H1 (cell line): ENCODE results near the gene VAMP3. TPM values are rescaled to one million over a fixed set of nuclear protein-coding genes. Genes with fewer than 3 reads are reported as not detected.

Experiments used
- CTCF ChIA-PET: fragments of 300-600 bp; sonication (Branson Sonifier 250); formaldehyde crosslinking; loops from one replicate; lab custom pipeline; 2021; ENCODE audit not compliant: partially characterized antibody; lab: Charles Lee
- POLR2A ChIA-PET: fragments of 300-600 bp; sonication (Branson Sonifier 250); formaldehyde crosslinking; loops from one replicate; lab custom pipeline; 2021; ENCODE audit warnings: inconsistent platforms; ENCODE audit not compliant: partially characterized antibody; lab: Charles Lee
- DNase-seq, 2 experiments: peaks; one replicate each; pipeline versions ENCODE4 v3.0.0 to v3.0.0-alpha.2; 2010 to 2022; ENCODE audit warnings: low spot score in 2 of 2, low read depth in 1 of 2, mixed read lengths in 1 of 2
- FAIRE-seq: peaks from 2 replicates; lab custom pipeline; 2011; peaks lifted over from hg19 to GRCh38; lab: Jason Lieb, UNC
- H2AFZ ChIP-seq: 2 replicates; pipeline ENCODE4 v1.8.1; 2012; ENCODE audit warnings: low read length, inconsistent platforms
- H2AK5ac ChIP-seq: 2 replicates; pipeline ENCODE4 v1.6.1; 2013; ENCODE audit warnings: low read depth, low read length
- H2BK120ac ChIP-seq: replicated peaks from 2 replicates; pipeline ENCODE3; 2013; ENCODE audit warnings: low read depth, low read length, inconsistent platforms
- H2BK12ac ChIP-seq: 2 replicates; pipeline ENCODE4 v1.6.1; 2013; ENCODE audit warnings: low read depth, low read length
- H2BK15ac ChIP-seq: 2 replicates; pipeline ENCODE4 v1.6.1; 2013; ENCODE audit warnings: low read length
- H2BK20ac ChIP-seq: 2 replicates; pipeline ENCODE4 v1.6.1; 2013; ENCODE audit warnings: low read length
- H2BK5ac ChIP-seq: 2 replicates; pipeline ENCODE4 v1.6.1; 2013; ENCODE audit warnings: low read depth, low read length
- H3K14ac ChIP-seq: 2 replicates; pipeline ENCODE4 v1.6.1; 2013; ENCODE audit warnings: inconsistent platforms; ENCODE audit not compliant: insufficient read length
- H3K18ac ChIP-seq: 2 replicates; pipeline ENCODE4 v1.6.1; 2013; ENCODE audit warnings: low read length; ENCODE audit errors: extremely low read depth
- H3K23ac ChIP-seq: 2 replicates; pipeline ENCODE4 v1.6.1; 2013; ENCODE audit warnings: inconsistent platforms; ENCODE audit not compliant: insufficient read length
- H3K23me2 ChIP-seq: 2 replicates; pipeline ENCODE4 v1.6.1; 2013; ENCODE audit warnings: low read depth, low read length
- H3K27ac ChIP-seq: 2 replicates; pipeline ENCODE4 v1.6.1; 2011; ENCODE audit warnings: low read depth, low read length, inconsistent platforms
- H3K27me3 ChIP-seq, 4 experiments: replicated peaks in 1 of 4; 1 replicate in 1 of 4; 2 replicates in 3 of 4; pipeline versions ENCODE4 v1.6.1 to v1.8.1; 2011 to 2013; ENCODE audit warnings: low read length in 3 of 4, mild to moderate bottlenecking in 3 of 4, inconsistent platforms in 2 of 4, mixed read lengths in 2 of 4, moderate library complexity in 1 of 4; ENCODE audit not compliant: control insufficient read depth in 3 of 4, insufficient read depth in 3 of 4; ENCODE audit errors: extremely low read depth in 1 of 4
- H3K36me3 ChIP-seq, 4 experiments: 2 replicates each; pipeline versions ENCODE4 v1.6.1 to v1.8.1; 2011 to 2013; ENCODE audit warnings: mild to moderate bottlenecking in 4 of 4, low read length in 3 of 4, moderate library complexity in 2 of 4, control low read depth in 1 of 4, inconsistent platforms in 1 of 4; ENCODE audit not compliant: insufficient read depth in 4 of 4, control insufficient read depth in 2 of 4
- H3K4ac ChIP-seq: replicated peaks from 2 replicates; pipeline ENCODE3; 2013; ENCODE audit warnings: low read length, low read depth, mixed read lengths, inconsistent platforms; ENCODE audit not compliant: insufficient read length
- H3K4me1 ChIP-seq, 4 experiments: replicated peaks in 1 of 4; 1 replicate in 1 of 4; 2 replicates in 3 of 4; pipeline versions ENCODE4 v1.6.1 to v1.8.1; 2011 to 2013; ENCODE audit warnings: low read length in 3 of 4, inconsistent platforms in 2 of 4, mixed read lengths in 1 of 4; ENCODE audit not compliant: insufficient read depth in 4 of 4, control insufficient read depth in 3 of 4
- H3K4me2 ChIP-seq, 2 experiments: 2 replicates each; pipeline versions ENCODE4 v1.6.1 to v1.8.1; 2011 to 2013; ENCODE audit warnings: low read depth in 2 of 2, low read length in 2 of 2, control low read depth in 1 of 2, inconsistent platforms in 1 of 2, mild to moderate bottlenecking in 1 of 2; ENCODE audit not compliant: insufficient read depth in 1 of 2
- H3K4me3 ChIP-seq, 4 experiments: fragments of 200-600, 300-600 bp in 1 of 4; sonication (generic), shearing (Covaris generic), sonication (Bioruptor Twin) in 1 of 4; 2 replicates each; pipeline versions ENCODE4 v1.5.1 to v1.8.1; 2011 to 2016; ENCODE audit warnings: low read length in 4 of 4, low read depth in 3 of 4, control low read depth in 2 of 4, inconsistent platforms in 2 of 4, mild to moderate bottlenecking in 2 of 4, mixed read lengths in 1 of 4, moderate library complexity in 1 of 4; ENCODE audit not compliant: insufficient read depth in 2 of 4; ENCODE audit errors: extremely low read depth in 1 of 4
- H3K56ac ChIP-seq: replicated peaks from 2 replicates; pipeline ENCODE3; 2013; ENCODE audit warnings: low read depth, mild to moderate bottlenecking, mixed read lengths, low read length, inconsistent platforms; ENCODE audit not compliant: insufficient read length
- H3K79me1 ChIP-seq: 2 replicates; pipeline ENCODE4 v1.6.1; 2013; ENCODE audit warnings: low read depth, low read length, control low read depth
- H3K79me2 ChIP-seq, 2 experiments: 2 replicates each; pipeline versions ENCODE4 v1.6.1 to v1.8.1; 2012 to 2013; ENCODE audit warnings: low read length in 2 of 2, mild to moderate bottlenecking in 2 of 2, inconsistent platforms in 1 of 2; ENCODE audit not compliant: insufficient read depth in 2 of 2, control insufficient read depth in 1 of 2
- H3K9ac ChIP-seq, 4 experiments: replicated peaks in 1 of 4; 1 replicate in 1 of 4; 2 replicates in 3 of 4; pipeline versions ENCODE4 v1.6.1 to v1.8.1; 2011 to 2013; ENCODE audit warnings: low read depth in 3 of 4, low read length in 3 of 4, control low read depth in 2 of 4, mild to moderate bottlenecking in 2 of 4, moderate library complexity in 2 of 4, inconsistent platforms in 1 of 4; ENCODE audit errors: extremely low read depth in 1 of 4
- H3K9me3 ChIP-seq, 2 experiments: 2 replicates each; pipeline versions ENCODE4 v1.6.1 to v1.8.1; 2012 to 2013; ENCODE audit warnings: mild to moderate bottlenecking in 2 of 2, moderate library complexity in 2 of 2, control low read depth in 1 of 2, inconsistent platforms in 1 of 2, low read depth in 1 of 2, low read length in 1 of 2, mixed read lengths in 1 of 2; ENCODE audit not compliant: insufficient read depth in 2 of 2
- H4K20me1 ChIP-seq, 2 experiments: replicated peaks in 1 of 2; 2 replicates each; pipeline versions ENCODE3 to v1.8.1; 2011 to 2013; ENCODE audit warnings: inconsistent platforms in 2 of 2, low read length in 2 of 2, mild to moderate bottlenecking in 1 of 2; ENCODE audit not compliant: insufficient read depth in 2 of 2, control insufficient read depth in 1 of 2
- H4K5ac ChIP-seq: 2 replicates; pipeline ENCODE4 v1.6.1; 2013; ENCODE audit warnings: low read length, low read depth, mixed read lengths, inconsistent platforms; ENCODE audit not compliant: insufficient read length
- H4K8ac ChIP-seq: 2 replicates; pipeline ENCODE4 v1.8.0; 2013; ENCODE audit warnings: mild to moderate bottlenecking, moderate library complexity, low read length, inconsistent platforms; ENCODE audit not compliant: insufficient read depth; ENCODE audit errors: extremely low read depth
- H4K91ac ChIP-seq: replicated peaks from 2 replicates; pipeline ENCODE3; 2013; ENCODE audit warnings: low read length, mixed read lengths, inconsistent platforms; ENCODE audit not compliant: insufficient read length
- BACH1 ChIP-seq: IDR thresholded peaks from 2 replicates; pipeline ENCODE4 v1.6.1; 2012; ENCODE audit warnings: low read length, improper control_type of control experiment
- CTCF ChIP-seq, 3 experiments: IDR thresholded peaks; 1 replicate in 2 of 3; 2 replicates in 1 of 3; pipeline versions ENCODE4 v1.5.1 to v1.6.1; 2011; ENCODE audit warnings: low read length in 3 of 3, mild to moderate bottlenecking in 3 of 3, inconsistent platforms in 2 of 3, low read depth in 1 of 3, moderate library complexity in 1 of 3; ENCODE audit not compliant: insufficient read depth in 1 of 3; ENCODE audit errors: control extremely low read depth in 1 of 3
- EZH2 ChIP-seq: fragments of 200-600 bp; sonication (generic); IDR thresholded peaks from 2 replicates; pipeline ENCODE4 v1.7.1; 2012; ENCODE audit warnings: low read depth, mild to moderate bottlenecking, moderate library complexity, low read length, inconsistent platforms; ENCODE audit not compliant: severe bottlenecking
- KDM1A ChIP-seq: fragments of 200-600, 300-600 bp; sonication (generic); IDR thresholded peaks from 2 replicates; pipeline ENCODE4 v1.7.1; 2016; ENCODE audit warnings: mild to moderate bottlenecking, low read length, borderline replicate concordance
- KDM5A ChIP-seq: fragments of 200-600 bp; IDR thresholded peaks from 2 replicates; pipeline ENCODE4 v1.7.1; 2012; ENCODE audit warnings: mild to moderate bottlenecking, low read length, inconsistent platforms, mixed read lengths
- NANOG ChIP-seq: IDR thresholded peaks from 2 replicates; pipeline ENCODE4 v1.6.1; 2011; ENCODE audit warnings: low read length, low read depth, mild to moderate bottlenecking, inconsistent platforms; ENCODE audit not compliant: insufficient read depth, poor library complexity, severe bottlenecking
- POLR2A ChIP-seq, 2 experiments: IDR thresholded peaks; 1 replicate in 1 of 2; 2 replicates in 1 of 2; pipeline ENCODE4 v1.6.1; 2011; ENCODE audit warnings: low read depth in 2 of 2, low read length in 2 of 2, mild to moderate bottlenecking in 2 of 2; ENCODE audit errors: control extremely low read depth in 1 of 2
- RFX5 ChIP-seq: IDR thresholded peaks from 2 replicates; pipeline ENCODE4 v1.6.1; 2011; ENCODE audit warnings: low read depth, low read length, improper control_type of control experiment, borderline replicate concordance
- SUZ12 ChIP-seq: fragments of 200-600 bp; sonication (generic); IDR thresholded peaks from 2 replicates; pipeline ENCODE4 v1.6.1; 2012; ENCODE audit warnings: mild to moderate bottlenecking, inconsistent platforms, low read length, moderate library complexity, mixed read lengths
- WGBS, 2 experiments: shearing (Covaris generic) in 1 of 2; methylation state at CpG; one replicate each; pipeline versions ENCODE4 v1.1.6 to v1.1.7; 2013 to 2015; ENCODE audit warnings: low lambda C conversion rate in 2 of 2, mixed read lengths in 2 of 2, inconsistent platforms in 1 of 2, low coverage in 1 of 2, missing lambda C conversion rate in 1 of 2; ENCODE audit not compliant: insufficient replicate concordance in 2 of 2, insufficient coverage in 1 of 2, insufficient read length in 1 of 2; ENCODE audit errors: extremely low coverage in 1 of 2, missing lambda C conversion rate in 1 of 2; 5-methylcytosine and 5-hydroxymethylcytosine counted together
- polyA plus RNA-seq, 7 experiments: library from polyadenylated mRNA; depleted of rRNA in 3 of 7; stranded (reverse) in 5 of 7; unstranded in 2 of 7; fragments of >200 nt in 5 of 7; fragments of 200-250 nt in 2 of 7; gene quantifications; 1 replicate in 5 of 7; 2 replicates in 1 of 7; 4 replicates in 1 of 7; pipeline versions ENCODE4 v1.2.1 to v1.2.3, GENCODE V29; 2011 to 2013; ENCODE audit warnings: missing spikeins in 2 of 7, mixed read lengths in 2 of 7
- total RNA-seq: library from RNA; stranded (reverse); fragmentation: NEBNext Ultra II Directional; extraction: Animal tissue kit (Norgen Biotek cat#: 25700); gene quantifications from 2 replicates; pipeline ENCODE4 v1.2.1, GENCODE V29; 2021
- TF ChIP-seq, protein P1 (sequence below): IDR thresholded peaks from 2 replicates; pipeline ENCODE4 v1.6.1; 2012; ENCODE audit warnings: inconsistent platforms

VAMP3 gene
- total and polyA plus RNA-seq, 2 of the 8 experiments (the other 6 are each of a cell fraction or from before 2014, with no cell fraction given) = 27.9 to 36.7 TPM

- Histone ChIP-seq H4K8ac (no peak overlapping the region), H3K9me3 (peaks cover 0 to 6% of the 10 kb centered on the region in 2 experiments; a peak in 1 of 4 replicates), H3K9ac (no peak overlapping the region), H3K18ac (no peak overlapping the region), H3K4me1 (peaks cover 0 to 6% (median 0%) of the 10 kb centered on the region in 4 experiments; a peak in 2 of 7 replicates), H2BK5ac (no peak overlapping the region), H3K79me2 (no peaks in the 10 kb centered on the region; a peak in 1 of 4 replicates), H3K23ac (no peak overlapping the region), H2AFZ (no peak overlapping the region), H2BK12ac (no peak overlapping the region), H4K20me1 (peaks cover 0 to 2% of the 10 kb centered on the region in 2 experiments), H3K14ac (no peak overlapping the region), H3K4me3 (no peak overlapping the region), H2BK15ac (no peak overlapping the region), H2BK120ac (no peak overlapping the region), H3K79me1 (peaks cover 2% of the 10 kb centered on the region; the same call in 1 of the 2 replicates), H2AK5ac (no peak overlapping the region), H3K27me3 (peaks cover 0 to 8% (median 7%) of the 10 kb centered on the region in 4 experiments; a peak in 5 of 7 replicates), H4K91ac (no peak overlapping the region), H2BK20ac (no peak overlapping the region), H4K5ac (no peak overlapping the region), H3K4ac (no peak overlapping the region), H3K23me2 (peaks cover 2% of the 10 kb centered on the region; the same call in 1 of the 2 replicates), H3K4me2 (no peak overlapping the region), H3K56ac (no peak overlapping the region), H3K27ac (no peak overlapping the region), H3K36me3 (peaks cover 4 to 40% (median 27%) of the 10 kb centered on the region in 4 experiments; a peak in 7 of 8 replicates)
- no peak for DNase-seq
- POLR2A ChIA-PET = interaction anchor here (1.8 kb wide), 1 partner anchor 10 kb away, joined by 10 read pairs; the partner anchor contains the start of gene VAMP3
- FAIRE-seq = no peak
- WGBS, 2 experiments = 91% methylated on average over 9 of the region's 9 CpGs; no CpG with 5 or more reads in 1 of the 2 experiments
- CTCF ChIA-PET = interaction anchor here (2.3 kb wide), 1 partner anchor 113 kb away, joined by 6 read pairs; no protein-coding TSS in a partner anchor
- TF ChIP-seq CTCF (IDR thresholded peaks at IDR 0.05; ENCODE audit: control extremely low read depth in 1 of 3, insufficient read depth in 1 of 3, low read depth in 1 of 3, low read length in 3 of 3) = no peak
- TF ChIP-seq KDM5A = no peak
- TF ChIP-seq KDM1A = no peak
- TF ChIP-seq, protein P1, sequence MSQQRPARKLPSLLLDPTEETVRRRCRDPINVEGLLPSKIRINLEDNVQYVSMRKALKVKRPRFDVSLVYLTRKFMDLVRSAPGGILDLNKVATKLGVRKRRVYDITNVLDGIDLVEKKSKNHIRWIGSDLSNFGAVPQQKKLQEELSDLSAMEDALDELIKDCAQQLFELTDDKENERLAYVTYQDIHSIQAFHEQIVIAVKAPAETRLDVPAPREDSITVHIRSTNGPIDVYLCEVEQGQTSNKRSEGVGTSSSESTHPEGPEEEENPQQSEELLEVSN = no peak
- TF ChIP-seq EZH2 = no peak
- no peak for TF ChIP-seq SUZ12
- no peak for TF ChIP-seq POLR2A (IDR thresholded peaks at IDR 0.05; ENCODE audit: control extremely low read depth in 1 of 2, low read depth in 2 of 2, low read length in 2 of 2)
- TF ChIP-seq BACH1 = no peak
- no peak for TF ChIP-seq RFX5
- no peak for TF ChIP-seq NANOG
Observed at GRCh38 chr1:7780976-7781375, 9.9 kb downstream of the VAMP3 start.
